Measurements from ENCODE around the gene HS6ST2. TPM values are rescaled to one million over a fixed set of nuclear protein-coding genes. Genes with fewer than 3 reads are reported as not detected.

The HS6ST2 gene
- total RNA-seq, 4 donors from 2014 or later: 0.14 to 1.1 TPM; not detected in 2

GRCh38 chrX:132861076-132861475, 97.4 kb downstream of the HS6ST2 start:
- Histone ChIP-seq H3K9me3 (no peaks in the 10 kb centered on the region), H3K27ac (no peak overlapping the region), H3K36me3 (no peaks in the 10 kb centered on the region), H3K4me3 (no peak overlapping the region), H3K4me1 (no peaks in the 10 kb centered on the region), H3K27me3 (no peaks in the 10 kb centered on the region)
- DNase-seq: no peak
- intact Hi-C loops (cut with DNase I; ENCODE audit: low total_unique reads) (no loop called here), in situ Hi-C loops (cut with MboI; ENCODE audit: low pct_ligation_motif_present in 1 of 4, low pct_unique_long_range_greater_than_20kb in 1 of 4, low sequenced_read_pairs in 3 of 4) (no loop called here)
- WGBS, 2 donors (ENCODE audit: low coverage in 1 of 2): 71% methylated on average over 3 of the region's 3 CpGs; no CpG with 5 or more reads in 1 of the 2 donors
- TF ChIP-seq POLR2AphosphoS5 (IDR thresholded peaks at IDR 0.05) (no peak), EP300 (IDR thresholded peaks at IDR 0.05; ENCODE audit: low read depth) (no peak)
- TF ChIP-seq, protein P1, sequence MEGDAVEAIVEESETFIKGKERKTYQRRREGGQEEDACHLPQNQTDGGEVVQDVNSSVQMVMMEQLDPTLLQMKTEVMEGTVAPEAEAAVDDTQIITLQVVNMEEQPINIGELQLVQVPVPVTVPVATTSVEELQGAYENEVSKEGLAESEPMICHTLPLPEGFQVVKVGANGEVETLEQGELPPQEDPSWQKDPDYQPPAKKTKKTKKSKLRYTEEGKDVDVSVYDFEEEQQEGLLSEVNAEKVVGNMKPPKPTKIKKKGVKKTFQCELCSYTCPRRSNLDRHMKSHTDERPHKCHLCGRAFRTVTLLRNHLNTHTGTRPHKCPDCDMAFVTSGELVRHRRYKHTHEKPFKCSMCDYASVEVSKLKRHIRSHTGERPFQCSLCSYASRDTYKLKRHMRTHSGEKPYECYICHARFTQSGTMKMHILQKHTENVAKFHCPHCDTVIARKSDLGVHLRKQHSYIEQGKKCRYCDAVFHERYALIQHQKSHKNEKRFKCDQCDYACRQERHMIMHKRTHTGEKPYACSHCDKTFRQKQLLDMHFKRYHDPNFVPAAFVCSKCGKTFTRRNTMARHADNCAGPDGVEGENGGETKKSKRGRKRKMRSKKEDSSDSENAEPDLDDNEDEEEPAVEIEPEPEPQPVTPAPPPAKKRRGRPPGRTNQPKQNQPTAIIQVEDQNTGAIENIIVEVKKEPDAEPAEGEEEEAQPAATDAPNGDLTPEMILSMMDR (IDR thresholded peaks at IDR 0.05): no peak

- H3K9me3 ChIP-seq: no peaks in the 10 kb centered on the region
- in situ Hi-C loops (cut with MboI; ENCODE audit: low pct_ligation_motif_present in 1 of 4, low pct_unique_long_range_greater_than_20kb in 1 of 4, low sequenced_read_pairs in 3 of 4): no loop called here
Observed at GRCh38 chrX:132860200-132860599, 98.2 kb downstream of the HS6ST2 start.

GRCh38 chrX:132858018-132858417, 100.4 kb downstream of the HS6ST2 start:
- no peaks in the 10 kb centered on the region for H3K36me3 ChIP-seq
- intact Hi-C loops (cut with DNase I; ENCODE audit: low total_unique reads): no loop called here
- H3K4me1 ChIP-seq: no peaks in the 10 kb centered on the region
- DNase-seq: no peak
- in situ Hi-C loops (cut with MboI; ENCODE audit: low pct_ligation_motif_present in 1 of 4, low pct_unique_long_range_greater_than_20kb in 1 of 4, low sequenced_read_pairs in 3 of 4): no loop called here
- H3K9me3 ChIP-seq: no peaks in the 10 kb centered on the region
- TF ChIP-seq POLR2A (IDR thresholded peaks at IDR 0.05) (no peak), POLR2AphosphoS5 (IDR thresholded peaks at IDR 0.05) (no peak), EP300 (IDR thresholded peaks at IDR 0.05; ENCODE audit: low read depth) (no peak)
- TF ChIP-seq, protein P1 (IDR thresholded peaks at IDR 0.05): no peak
- no peaks in the 10 kb centered on the region for H3K27me3 ChIP-seq
- no peak overlapping the region for H3K27ac ChIP-seq
- no peak overlapping the region for H3K4me3 ChIP-seq

More at GRCh38 chrX:132860200-132860599, 98.2 kb downstream of the HS6ST2 start:
- Histone ChIP-seq H3K4me3 (no peak overlapping the region), H3K36me3 (no peaks in the 10 kb centered on the region), H3K4me1 (no peaks in the 10 kb centered on the region), H3K27me3 (no peaks in the 10 kb centered on the region), H3K27ac (no peak overlapping the region)
- no peak for TF ChIP-seq POLR2A (IDR thresholded peaks at IDR 0.05)
- TF ChIP-seq, protein P1 (IDR thresholded peaks at IDR 0.05): no peak
- no peak for TF ChIP-seq EP300 (IDR thresholded peaks at IDR 0.05; ENCODE audit: low read depth)
- no peak for TF ChIP-seq POLR2AphosphoS5 (IDR thresholded peaks at IDR 0.05)
- intact Hi-C loops (cut with DNase I; ENCODE audit: low total_unique reads): no loop called here
- DNase-seq: no peak

DNA sequence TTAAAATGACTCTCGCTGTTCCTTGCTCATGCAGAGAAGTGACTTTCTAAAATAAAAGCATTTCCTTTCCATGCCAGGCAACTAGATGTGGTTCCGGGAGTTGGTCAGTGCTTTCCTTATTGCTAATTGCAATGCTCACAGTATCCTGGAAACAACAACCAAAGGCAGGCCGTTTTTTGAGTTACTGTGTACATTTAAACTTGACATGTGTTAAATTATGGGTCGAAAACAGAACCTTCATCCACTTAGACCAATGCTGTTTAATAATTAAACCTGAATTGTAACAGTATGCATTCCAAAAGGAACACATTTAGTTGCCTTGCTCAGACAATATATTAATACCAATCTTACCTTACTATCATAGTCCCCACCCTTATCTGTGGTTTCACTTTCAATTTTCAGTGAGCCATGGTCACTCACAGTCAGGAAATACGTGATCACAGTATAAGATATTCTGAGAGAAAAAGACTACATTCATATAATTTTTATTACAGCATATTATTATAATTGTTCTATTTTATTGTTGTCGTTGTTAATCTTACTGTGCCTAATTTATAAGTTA, 102.6 kb downstream of the HS6ST2 start:
- Histone ChIP-seq H3K36me3 (no peaks in the 10 kb centered on the region), H3K27me3 (no peaks in the 10 kb centered on the region), H3K4me1 (no peaks in the 10 kb centered on the region), H3K27ac (peak overlapping the region; percentile 8 to 50 (median 36)), H3K4me3 (no peak overlapping the region), H3K9me3 (no peaks in the 10 kb centered on the region)
- in situ Hi-C loops (cut with MboI; ENCODE audit: low pct_ligation_motif_present in 1 of 4, low pct_unique_long_range_greater_than_20kb in 1 of 4, low sequenced_read_pairs in 3 of 4): no loop called here
- TF ChIP-seq POLR2AphosphoS5 (IDR thresholded peaks at IDR 0.05) (no peak), EP300 (IDR thresholded peaks at IDR 0.05; ENCODE audit: low read depth) (no peak), POLR2A (IDR thresholded peaks at IDR 0.05) (no peak)
- TF ChIP-seq, protein P1 (IDR thresholded peaks at IDR 0.05): no peak
- DNase-seq: no peak
- intact Hi-C loops (cut with DNase I; ENCODE audit: low total_unique reads): no loop called here
- WGBS, 2 donors (ENCODE audit: low coverage in 1 of 2): 49 to 53% methylated on average over 4 to 6 of the region's 6 CpGs
